Measurements from ENCODE around the gene KRT5. TPM values are rescaled to one million over a fixed set of nuclear protein-coding genes. Genes with fewer than 3 reads are reported as not detected.

Gene KRT5
- total RNA-seq, 1 experiment from 2014 or later = 1.4 TPM

DNA sequence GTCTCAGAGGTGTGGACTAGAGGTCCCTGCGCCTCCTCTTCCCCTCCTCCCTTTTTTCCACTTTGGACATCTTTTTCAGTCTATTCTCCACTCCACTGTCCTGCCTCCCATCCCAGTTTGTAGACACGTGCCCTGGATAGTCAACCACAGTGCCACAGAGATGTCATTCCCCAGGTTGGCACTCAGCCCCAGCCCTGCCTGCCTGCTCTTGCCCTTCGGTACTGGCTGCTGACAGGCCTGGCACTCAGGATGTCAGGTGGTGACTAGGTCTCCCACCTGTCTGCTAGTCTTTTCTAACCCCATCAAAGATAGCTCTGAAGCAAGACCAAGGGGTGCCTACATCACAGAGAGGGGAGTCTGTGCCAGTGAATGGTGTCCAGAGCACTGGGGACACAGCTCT lies 16.9 kb upstream of the KRT5 start:
- DNase-seq (ENCODE audit: low spot score) = no peak

DNA sequence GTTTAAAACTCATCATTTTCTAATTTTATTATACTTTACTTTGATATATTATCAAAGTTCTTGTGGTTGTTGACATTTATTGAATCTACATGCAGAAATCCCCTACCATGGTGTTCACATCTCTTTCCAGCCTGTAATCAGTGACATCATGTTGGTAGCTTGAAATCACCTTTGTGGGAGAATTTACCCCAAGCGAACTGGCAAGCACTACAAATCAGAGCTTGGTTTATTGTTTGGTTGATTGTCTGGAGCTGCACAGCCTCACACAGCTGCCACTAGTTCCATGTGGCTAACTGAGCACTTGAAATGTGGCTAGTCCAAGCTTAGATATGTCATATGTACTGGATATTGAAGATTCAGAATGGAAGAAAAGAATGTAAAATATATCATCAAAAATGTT lies 15.4 kb upstream of the KRT5 start:
- DNase-seq (ENCODE audit: low spot score) = no peak

DNA sequence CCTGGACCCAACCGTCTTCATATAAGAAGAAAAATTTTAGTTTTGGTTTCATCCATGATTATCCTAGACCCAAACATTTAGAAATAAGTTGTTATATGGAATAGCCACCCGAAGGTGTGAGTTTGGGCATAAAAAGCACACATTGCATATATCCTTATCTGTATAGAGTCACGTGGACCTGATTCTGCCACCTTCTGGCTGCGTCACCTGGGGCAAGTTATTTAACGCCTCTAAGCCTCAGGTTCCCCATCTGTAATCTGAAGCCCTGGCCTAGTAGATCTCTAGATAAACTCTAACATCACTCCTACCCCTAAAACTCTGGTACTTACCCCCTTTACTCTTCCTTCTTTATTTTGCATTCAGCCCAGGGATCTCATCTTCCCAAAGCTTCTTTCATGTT lies 14.3 kb upstream of the KRT5 start:
- no peak for DNase-seq (ENCODE audit: low spot score)

DNA sequence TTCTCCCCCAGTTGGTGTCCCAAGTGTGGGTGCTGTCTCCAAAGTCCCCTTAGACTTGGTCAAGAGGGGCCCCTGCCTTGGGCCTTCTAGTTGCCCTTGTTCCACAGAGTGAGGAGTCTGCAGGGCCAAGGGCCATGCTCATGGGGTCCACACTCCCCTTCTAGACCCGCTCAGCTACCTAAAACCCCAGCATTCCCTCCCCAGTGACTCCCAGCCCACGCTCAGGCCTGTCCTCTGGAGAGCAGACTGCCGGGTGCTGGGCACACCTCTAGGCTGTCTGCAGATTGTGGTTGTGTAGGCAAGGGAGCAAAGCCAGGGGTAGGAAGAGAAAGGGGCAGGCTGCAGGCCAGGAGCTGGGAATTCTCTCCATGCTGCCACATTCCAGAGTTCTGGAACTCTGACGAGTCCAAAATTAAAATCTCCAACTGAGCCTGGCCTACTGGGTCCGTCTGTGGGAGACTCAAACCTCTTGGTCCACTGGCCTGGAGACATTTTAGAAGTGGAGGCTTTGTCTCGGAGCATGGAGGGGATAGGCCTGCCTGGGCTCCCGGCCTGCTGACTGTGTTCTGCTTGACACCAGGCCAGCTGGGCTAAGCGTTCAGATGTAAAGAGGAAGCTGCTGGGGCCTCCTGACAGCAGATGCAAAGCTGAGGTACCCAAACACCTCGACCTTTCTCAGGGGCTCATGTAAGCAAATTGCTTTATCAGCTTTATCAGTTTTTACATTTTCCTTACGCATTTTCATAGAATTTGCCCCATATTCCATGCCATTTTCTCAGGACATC lies 13.7 kb upstream of the KRT5 start:
- DNase-seq (ENCODE audit: low spot score) = no peak

DNA sequence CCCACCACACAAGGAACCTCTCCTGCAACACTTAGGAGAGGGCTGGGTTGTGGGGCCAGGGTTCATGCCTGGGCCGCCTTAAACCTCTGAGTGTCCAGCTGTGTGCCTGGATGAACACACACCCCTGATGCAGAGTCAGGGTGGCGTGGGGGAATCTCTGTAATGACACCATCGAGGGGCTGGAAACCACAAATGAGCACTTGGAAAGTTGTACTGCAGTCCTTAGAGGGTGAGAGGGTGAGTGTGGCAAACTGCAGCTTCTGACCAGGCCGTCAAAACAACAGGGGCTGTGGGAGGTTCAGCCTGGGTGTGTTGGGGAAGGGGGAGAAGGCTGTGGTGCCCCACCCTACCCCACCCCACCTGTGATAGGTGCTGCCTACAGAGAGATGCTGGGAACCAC lies 12.4 kb upstream of the KRT5 start:
- no peak for DNase-seq (ENCODE audit: low spot score)

DNA sequence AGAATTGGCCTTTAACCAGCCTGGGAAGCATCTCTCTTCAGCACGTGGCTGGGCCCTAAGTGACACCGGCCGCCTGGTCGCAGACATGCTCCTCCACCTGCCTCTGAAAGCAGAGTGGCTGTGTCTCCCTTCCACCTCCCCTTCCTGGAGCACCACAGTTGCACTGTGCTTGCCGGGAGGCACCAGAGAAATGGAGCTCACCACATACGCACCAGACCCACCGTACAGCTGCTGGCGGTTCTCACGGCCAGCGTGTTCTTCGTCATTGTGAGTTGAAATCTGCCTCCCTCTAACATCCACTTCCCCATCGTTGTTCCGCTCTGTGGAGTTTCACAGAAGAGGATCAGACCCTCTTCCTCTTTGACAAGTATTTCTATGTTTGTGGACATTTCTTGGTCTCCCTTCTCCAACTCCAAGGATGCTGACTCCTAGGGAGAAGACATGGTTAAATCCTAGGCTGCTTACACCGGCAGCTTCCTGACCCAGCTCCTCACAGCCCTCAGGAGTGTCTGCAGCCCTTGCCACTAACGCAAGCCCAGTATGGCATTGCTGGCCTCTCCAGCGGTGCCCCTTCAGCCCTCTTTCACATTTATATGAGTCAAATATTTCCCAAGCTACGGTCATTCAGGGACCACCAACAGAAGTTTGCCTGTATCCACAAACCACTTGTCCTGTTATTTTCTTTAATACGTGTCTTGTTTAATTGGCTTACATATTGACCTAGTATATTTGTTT lies 11.5 kb upstream of the KRT5 start:
- DNase-seq (ENCODE audit: low spot score) = no peak

DNA sequence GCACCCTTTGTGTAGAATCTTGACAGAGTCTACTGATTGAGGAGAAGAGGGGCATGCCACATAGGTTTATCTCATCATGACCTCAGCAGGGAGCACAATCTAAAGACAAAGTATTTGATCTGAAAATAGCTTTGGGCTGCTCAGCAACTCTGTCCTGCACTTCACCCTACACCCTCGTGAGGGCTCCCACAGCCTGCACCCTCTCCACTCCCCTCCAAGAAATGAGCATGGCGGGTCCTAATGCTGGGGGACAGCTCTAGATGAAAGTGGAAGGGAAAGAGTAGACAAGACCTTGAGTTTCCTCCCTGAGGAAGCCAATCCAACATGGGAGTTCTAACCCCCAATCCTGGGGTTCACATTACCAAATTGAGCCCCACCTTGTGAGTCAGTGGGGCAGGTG lies 10.7 kb upstream of the KRT5 start:
- DNase-seq (ENCODE audit: low spot score) = no peak

DNA sequence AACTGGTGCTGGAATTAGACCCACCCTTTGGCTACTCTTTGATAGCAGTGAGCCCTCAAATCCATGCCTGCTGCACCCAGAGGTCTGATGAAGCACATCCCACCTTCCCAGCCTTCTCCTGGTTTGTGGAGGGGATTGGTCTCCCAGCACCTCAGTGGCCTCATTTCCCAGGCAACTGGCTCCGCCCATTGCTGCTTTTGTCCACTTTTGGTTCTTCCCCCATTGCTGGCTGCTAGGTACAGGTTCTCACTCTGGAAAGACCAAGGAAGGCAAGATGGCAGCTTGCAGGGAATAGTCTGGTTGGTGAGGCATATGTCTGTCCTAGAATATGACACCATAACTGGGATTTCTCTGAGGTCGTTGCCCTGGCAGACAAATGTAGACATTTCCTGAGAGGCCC lies 10.2 kb upstream of the KRT5 start:
- DNase-seq (ENCODE audit: low spot score) = no peak

DNA sequence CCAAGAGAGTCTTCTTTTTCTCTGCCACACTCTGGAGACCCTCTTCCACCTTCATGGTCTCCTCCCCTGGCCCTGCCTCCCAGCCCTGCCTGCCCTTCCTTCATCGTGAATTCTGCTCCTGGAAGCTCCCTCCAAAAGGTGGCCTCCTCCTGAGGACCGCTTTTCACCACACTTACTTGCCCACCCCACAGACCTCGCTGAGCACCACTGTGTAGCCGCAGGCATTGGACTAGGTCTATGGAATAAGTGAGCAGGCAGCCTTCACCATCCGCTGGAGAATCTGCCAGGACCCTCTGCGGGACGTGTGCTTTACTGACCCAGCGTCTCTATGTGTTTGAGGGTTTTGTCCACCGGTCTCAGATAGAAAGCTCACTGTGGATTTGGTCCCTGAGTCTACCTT lies 9.7 kb upstream of the KRT5 start:
- no peak for DNase-seq (ENCODE audit: low spot score)

DNA sequence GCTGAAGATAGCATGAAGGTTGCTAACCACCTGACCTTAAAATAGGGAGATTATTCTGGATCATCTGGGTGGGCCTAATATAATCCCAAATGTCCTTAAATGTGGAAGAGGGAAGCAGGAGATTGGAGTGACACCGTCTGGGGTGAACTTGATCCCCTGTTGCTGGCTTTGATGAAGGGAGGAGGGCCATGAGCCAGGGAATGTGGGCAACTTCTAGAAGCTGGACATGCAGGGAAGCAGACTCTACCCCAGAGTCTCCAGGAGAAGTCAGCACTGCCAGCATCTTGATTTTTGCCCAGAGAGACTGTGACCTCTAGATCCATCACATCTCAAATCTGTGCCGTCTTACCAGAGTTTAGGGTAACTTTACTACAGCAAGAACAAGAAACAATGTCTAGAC lies 9.2 kb upstream of the KRT5 start:
- no peak for DNase-seq (ENCODE audit: low spot score)

DNA sequence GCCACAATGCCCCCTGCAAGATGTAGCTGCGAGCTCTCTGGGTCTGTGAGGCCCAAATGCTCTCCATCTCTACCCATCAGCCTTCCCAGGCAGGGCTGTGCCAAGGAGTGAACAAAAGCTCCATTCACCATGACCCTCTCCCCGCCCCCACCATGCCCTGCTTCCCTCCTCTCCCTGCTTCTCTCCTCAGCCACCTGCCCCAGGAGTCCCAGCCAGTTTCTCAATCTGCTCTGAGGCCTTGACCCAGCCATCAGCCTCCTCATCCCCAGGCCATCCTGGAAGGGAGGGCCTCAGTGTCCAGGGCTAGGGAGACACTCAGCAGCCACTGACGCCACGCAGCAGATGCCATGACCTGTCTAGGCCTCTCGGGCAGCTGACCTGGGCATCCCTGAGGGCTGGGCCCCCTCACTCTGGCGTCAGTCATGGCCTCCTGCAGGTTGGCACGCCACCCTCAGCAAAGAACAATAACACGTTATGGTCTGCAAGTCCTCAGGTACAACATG lies 8.5 kb upstream of the KRT5 start:
- DNase-seq (ENCODE audit: low spot score) = no peak

DNA sequence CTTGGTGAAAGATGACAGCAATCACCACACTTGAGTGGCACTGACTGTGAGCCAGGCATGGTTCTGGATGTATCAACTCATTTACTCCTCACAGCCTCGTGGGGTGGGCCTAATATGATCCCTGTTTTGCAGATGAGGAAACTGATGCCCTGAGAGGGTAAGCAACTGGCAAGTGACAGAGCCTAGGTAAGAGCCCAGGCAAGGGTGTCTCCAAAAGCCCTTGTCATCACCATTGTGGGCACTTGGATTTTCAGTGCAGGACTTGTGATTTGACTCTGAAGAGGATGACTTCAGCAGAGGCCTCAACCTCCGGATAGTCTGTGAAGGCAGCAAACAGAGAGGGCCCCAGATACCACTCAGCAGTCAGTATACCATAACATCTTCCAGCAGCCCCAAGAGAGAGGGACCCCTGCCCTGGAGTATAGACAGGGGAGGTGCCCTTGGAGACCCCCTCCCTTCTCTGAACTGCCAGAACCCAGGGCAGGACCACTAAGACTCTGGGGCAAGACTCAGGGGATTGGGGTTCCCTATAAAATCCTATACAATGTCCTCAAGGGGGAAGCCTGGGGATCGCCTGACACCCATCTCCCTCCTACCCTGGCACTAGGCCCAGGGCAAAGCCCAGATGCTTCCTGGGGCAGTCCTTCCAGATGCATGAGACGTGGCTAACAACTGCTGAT lies 7.1 kb upstream of the KRT5 start:
- DNase-seq (ENCODE audit: low spot score) = no peak

DNA sequence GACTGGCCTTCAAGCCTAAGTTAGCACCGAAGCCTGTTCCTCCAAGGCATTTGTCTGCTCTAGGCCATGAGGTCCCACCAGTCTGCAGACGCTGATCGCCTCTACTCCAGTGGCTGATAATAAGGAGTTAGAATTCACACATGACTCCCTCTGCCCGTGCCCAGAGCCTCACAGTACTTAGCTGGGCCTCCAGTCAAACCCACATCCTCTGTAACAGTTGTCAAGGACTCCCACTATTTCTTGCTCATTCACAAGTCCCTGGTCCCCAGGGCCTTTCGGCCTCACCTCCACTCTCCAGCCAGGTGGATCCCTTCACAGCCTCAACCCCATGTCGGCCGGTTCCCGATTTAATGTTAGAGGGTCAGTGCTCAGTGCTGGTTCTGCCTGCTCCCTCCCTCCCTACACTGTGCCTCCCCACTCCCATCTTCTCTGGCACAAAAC lies 6.3 kb upstream of the KRT5 start:
- DNase-seq (ENCODE audit: low spot score) = no peak

DNA sequence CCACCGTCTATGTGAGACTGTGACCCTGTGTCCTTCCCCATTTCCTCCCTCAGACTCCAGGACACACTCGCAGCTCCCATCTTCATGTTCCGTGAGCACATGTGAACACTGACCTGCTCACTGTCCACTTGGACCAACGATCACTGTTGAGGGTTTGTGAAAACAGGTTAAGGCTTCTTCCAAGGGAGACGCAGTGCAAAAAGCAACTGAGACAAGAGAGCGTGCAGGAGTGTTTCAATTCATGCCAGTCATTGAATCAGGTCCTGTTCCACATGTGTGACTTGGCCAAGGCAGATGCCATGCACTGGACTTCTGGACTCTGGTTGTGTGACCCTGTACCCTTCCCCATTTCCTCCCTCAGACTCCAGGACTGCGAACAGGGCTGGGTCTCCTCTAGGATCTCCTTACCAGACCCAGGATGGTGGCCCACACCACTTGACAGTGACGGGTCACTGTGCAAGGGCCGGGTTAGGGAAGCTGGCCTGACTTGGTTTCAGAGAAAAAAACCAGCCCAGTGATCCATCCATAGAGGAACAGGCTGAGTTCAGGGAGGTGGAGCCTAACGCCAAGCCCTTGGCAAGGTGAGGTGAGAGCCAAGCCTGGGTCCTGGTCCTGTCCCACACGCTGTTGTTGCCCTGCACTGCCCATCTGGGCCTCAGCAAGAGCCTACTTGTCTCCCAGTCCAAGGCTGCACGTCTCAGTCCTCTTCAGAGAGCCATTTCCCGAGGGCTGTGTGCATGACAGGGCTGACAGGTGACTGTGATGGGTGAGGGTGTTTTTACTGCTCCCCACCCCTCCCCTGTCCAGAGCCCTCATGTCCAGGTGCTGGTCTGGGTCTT lies 5.7 kb upstream of the KRT5 start:
- no peak for DNase-seq (ENCODE audit: low spot score)

DNA sequence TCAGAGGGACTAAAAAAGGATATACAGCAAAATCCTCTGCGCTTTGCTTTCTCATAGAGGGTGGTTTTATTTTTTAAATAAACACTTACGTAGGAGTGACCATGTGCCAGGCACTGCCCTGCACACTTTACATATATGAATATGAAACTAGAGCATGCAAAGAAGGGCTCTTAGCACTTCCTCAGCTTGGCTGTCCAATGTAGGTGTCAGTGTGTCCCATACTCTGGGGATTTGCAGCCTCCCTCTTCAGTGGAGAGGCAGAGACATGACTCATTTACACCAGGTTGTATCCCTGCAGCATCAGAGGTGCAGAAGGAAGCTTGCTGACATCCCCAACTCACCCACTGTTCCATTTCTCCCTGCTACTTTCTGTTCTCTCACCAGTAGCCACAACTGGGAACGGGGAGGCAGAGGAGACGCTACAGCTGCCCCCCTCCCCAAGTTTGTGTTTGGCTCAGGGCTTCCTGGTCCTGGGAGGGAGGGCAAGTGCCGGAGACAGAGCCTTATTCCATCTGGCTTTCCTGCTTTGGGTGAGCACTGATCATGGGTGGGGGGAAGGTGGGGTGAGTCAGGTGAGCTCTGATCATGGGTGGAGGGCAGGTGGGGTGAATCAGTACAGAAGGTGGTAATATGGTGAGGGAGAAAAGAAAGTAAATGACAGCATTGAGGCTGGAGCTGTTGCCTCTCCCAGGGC lies 4.9 kb upstream of the KRT5 start:
- DNase-seq (ENCODE audit: low spot score) = peak; percentile 27

DNA sequence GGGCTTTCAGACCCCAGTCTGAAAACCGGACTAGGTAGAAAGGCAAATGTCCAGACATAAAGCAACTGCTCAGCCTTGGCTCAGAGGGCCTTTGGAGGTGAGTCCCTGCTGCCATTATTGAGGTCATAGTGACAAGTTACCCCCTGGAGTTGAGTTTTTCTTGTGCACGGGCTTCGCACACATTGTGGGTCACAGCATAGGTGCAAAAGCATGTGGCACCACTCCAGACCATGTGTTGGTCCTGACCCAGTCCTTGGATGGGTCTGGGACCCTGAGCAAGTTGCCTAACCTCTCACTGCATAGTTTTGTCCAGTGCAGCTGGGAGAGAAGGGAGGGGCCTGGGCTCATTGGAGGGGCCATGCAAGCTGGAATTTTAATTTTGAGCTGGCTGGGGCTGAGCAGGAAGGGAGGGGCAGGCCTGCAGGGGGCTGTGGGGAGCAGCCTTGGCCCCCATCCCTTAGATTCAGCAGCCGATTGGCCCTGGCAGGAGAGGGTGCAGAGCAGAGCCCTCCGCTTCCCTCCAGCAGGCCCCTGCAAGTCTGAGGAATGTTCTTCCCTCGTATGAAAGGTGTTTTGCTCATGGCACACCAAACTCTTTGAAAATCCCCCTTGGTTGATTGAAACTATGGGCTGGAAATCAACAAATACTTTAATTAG lies 4.2 kb upstream of the KRT5 start:
- no peak for DNase-seq (ENCODE audit: low spot score)

DNA sequence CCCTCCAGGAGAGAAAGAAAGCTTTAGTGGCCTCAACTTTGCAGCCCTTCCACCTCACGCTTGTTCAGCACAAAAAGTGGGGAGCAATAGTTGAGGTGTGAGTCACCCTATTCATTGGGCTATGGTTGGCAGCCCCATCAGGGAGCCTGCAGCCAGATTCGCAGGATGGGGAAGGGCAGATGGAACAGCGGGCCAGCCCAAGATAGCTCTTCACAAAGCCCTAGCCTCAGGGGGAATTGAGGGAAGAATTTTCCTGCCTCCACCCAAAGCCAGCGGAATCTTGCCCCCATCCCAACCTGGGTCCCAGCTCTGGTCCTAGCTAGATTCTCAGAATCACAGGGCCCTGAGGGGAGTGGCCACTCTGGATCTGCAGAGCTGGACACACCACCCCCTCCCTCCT lies 3.6 kb upstream of the KRT5 start:
- DNase-seq (ENCODE audit: low spot score) = peak; percentile 58

DNA sequence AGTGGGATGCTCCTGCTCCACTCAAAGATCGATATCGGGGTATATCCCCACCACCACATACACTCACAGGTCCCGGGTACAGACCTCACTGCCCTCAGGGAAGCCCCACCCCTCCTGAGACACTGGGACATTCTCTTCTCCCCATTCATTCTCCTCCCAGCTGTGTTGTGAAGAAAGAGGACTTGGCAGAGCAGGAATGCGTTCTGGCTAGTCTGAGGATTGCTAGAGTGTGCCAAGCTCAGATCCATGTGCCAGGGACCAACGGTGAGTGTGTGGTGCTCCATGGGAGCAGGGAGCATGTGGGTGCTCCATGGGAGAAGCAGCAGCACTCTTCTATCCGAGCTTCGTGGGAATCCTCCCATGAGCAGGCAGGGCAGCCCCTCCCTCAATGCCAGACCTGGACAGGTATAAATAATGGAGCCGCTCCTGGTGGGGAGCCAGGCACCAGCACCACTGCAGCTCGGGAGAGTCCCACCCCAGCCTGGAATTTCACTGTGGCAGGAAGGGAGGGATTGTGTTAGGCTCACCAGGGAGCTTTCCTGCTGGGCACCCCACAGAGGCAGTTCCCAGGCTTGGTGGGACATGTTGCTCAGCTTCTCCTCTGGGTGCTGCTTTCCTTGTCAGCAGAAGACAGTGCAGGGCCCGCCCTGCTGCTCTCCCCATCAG lies 2.3 kb upstream of the KRT5 start:
- peak; percentile 85 for DNase-seq (ENCODE audit: low spot score)

DNA sequence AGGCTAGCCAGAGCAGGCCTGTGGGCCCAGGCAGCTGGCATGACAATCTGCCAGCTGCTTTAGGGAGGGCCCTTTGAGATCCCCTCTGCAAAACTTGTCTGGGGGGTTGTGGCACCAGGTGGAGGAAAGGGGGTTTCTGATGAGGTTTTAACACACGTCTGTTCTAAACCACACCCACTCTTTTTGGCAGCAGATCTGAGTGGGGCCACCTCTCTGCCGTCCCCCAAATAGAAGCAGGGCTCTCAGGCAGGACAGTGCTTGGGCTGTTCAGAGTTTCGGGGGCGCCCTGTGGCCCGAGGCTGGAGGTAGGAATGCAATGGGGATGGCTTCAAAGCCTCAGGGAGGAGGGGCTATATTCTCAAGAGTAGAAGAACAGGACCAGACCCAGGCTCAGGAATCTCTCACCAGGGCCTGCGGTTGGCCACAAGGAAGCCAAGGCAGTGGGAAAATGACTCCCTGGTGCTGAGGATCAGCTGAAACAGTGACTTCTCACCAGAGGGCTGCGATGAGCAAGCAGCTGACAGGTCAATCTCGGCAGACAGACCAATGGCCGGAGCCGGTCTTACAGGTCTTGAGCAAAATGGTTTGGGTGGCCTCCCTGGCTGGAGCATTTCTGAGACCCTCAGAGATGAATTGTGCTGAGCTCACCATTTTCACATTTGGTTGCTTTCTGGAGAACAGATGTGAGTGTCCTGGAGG lies 1.5 kb upstream of the KRT5 start:
- DNase-seq (ENCODE audit: low spot score) = no peak

All from A172 (cell line).